Urinary bladder (tissue), 2 donors: ENCODE data around the gene MAFG. TPM values are rescaled to one million over a fixed set of nuclear protein-coding genes. Genes with fewer than 3 reads are reported as not detected.

Source experiments
- polyA plus RNA-seq: library from polyadenylated mRNA; stranded (reverse); fragments of 200-250 nt; gene quantifications from one replicate; pipeline ENCODE4 v1.2.3, GENCODE V29; 2013
- total RNA-seq: library from RNA; depleted of rRNA; stranded (reverse); fragments of >200 nt; gene quantifications from one replicate; pipeline ENCODE4 v1.2.3, GENCODE V29; 2014
- donor health status: healthy.

Gene MAFG
- total and polyA plus RNA-seq, 2 donors: 7.6 to 31.3 TPM

Other genes starting within 250 kb of the MAFG start
- 19.7 TPM for gene ARL16, start 243.9 kb downstream of the MAFG start, total RNA-seq
- 47.0 TPM for gene ARL16, start 243.9 kb downstream of the MAFG start, polyA plus RNA-seq
- gene HGS, start 243.7 kb downstream of the MAFG start, total RNA-seq: 36.1 TPM
- gene HGS, start 243.7 kb downstream of the MAFG start, polyA plus RNA-seq: 92.7 TPM
- gene MRPL12, start 224.4 kb downstream of the MAFG start, total RNA-seq: 3.3 TPM
- gene MRPL12, start 224.4 kb downstream of the MAFG start, polyA plus RNA-seq: 81.3 TPM
- 5.7 TPM for gene SLC25A10, start 215.5 kb downstream of the MAFG start, total RNA-seq
- gene SLC25A10, start 215.5 kb downstream of the MAFG start, polyA plus RNA-seq: 12.6 TPM
- gene GCGR, start 123.6 kb downstream of the MAFG start, total RNA-seq: not detected
- 0.16 TPM for gene GCGR, start 123.6 kb downstream of the MAFG start, polyA plus RNA-seq
- gene MCRIP1, start 94.4 kb downstream of the MAFG start, total RNA-seq: 43.8 TPM
- gene MCRIP1, start 94.4 kb downstream of the MAFG start, polyA plus RNA-seq: 190 TPM
- gene PPP1R27, start 92.7 kb downstream of the MAFG start, total RNA-seq: not detected
- gene PPP1R27, start 92.7 kb downstream of the MAFG start, polyA plus RNA-seq: not detected
- gene P4HB, start 67.2 kb downstream of the MAFG start, total RNA-seq: 262 TPM
- 367 TPM for gene P4HB, start 67.2 kb downstream of the MAFG start, polyA plus RNA-seq
- gene ARHGDIA, start 56.4 kb downstream of the MAFG start, total RNA-seq: 31.0 TPM
- 277 TPM for gene ARHGDIA, start 56.4 kb downstream of the MAFG start, polyA plus RNA-seq
- 51.3 TPM for gene ALYREF, start 36.1 kb downstream of the MAFG start, total RNA-seq
- gene ALYREF, start 36.1 kb downstream of the MAFG start, polyA plus RNA-seq: 47.6 TPM
- gene ANAPC11, start 36.0 kb downstream of the MAFG start, total RNA-seq: 51.6 TPM
- gene ANAPC11, start 36.0 kb downstream of the MAFG start, polyA plus RNA-seq: 245 TPM
- 0.69 TPM for gene NPB, start 25.5 kb downstream of the MAFG start, total RNA-seq
- 0.85 TPM for gene NPB, start 25.5 kb downstream of the MAFG start, polyA plus RNA-seq
- 9.8 TPM for gene PCYT2, start 16.3 kb downstream of the MAFG start, total RNA-seq
- gene PCYT2, start 16.3 kb downstream of the MAFG start, polyA plus RNA-seq: 36.0 TPM
- gene SIRT7, start 9.6 kb downstream of the MAFG start, total RNA-seq: 3.9 TPM
- 22.7 TPM for gene SIRT7, start 9.6 kb downstream of the MAFG start, polyA plus RNA-seq
- gene PYCR1, start 9.6 kb upstream of the MAFG start, total RNA-seq: 57.2 TPM
- 8.1 TPM for gene PYCR1, start 9.6 kb upstream of the MAFG start, polyA plus RNA-seq
- gene MYADML2, start 19.5 kb upstream of the MAFG start, total RNA-seq: 0.42 TPM
- gene MYADML2, start 19.5 kb upstream of the MAFG start, polyA plus RNA-seq: not detected
- gene NOTUM, start 33.5 kb upstream of the MAFG start, total RNA-seq: 1.3 TPM
- 2.5 TPM for gene NOTUM, start 33.5 kb upstream of the MAFG start, polyA plus RNA-seq
- 18.0 TPM for gene ASPSCR1, start 49.9 kb upstream of the MAFG start, total RNA-seq
- 28.6 TPM for gene ASPSCR1, start 49.9 kb upstream of the MAFG start, polyA plus RNA-seq
- 19.1 TPM for gene CENPX, start 95.1 kb upstream of the MAFG start, total RNA-seq
- 124 TPM for gene CENPX, start 95.1 kb upstream of the MAFG start, polyA plus RNA-seq
- gene LRRC45, start 95.6 kb upstream of the MAFG start, total RNA-seq: 8.7 TPM
- 14.9 TPM for gene LRRC45, start 95.6 kb upstream of the MAFG start, polyA plus RNA-seq
- 10.4 TPM for gene RAC3, start 103.9 kb upstream of the MAFG start, total RNA-seq
- gene RAC3, start 103.9 kb upstream of the MAFG start, polyA plus RNA-seq: 5.9 TPM
- 17.2 TPM for gene DCXR, start 110.0 kb upstream of the MAFG start, total RNA-seq
- gene DCXR, start 110.0 kb upstream of the MAFG start, polyA plus RNA-seq: 129 TPM
- gene RFNG, start 124.1 kb upstream of the MAFG start, total RNA-seq: 16.5 TPM
- gene RFNG, start 124.1 kb upstream of the MAFG start, polyA plus RNA-seq: 47.0 TPM
- 37.3 TPM for gene GPS1, start 124.2 kb upstream of the MAFG start, total RNA-seq
- 95.4 TPM for gene GPS1, start 124.2 kb upstream of the MAFG start, polyA plus RNA-seq
- 24.5 TPM for gene DUS1L, start 138.1 kb upstream of the MAFG start, total RNA-seq
- 67.5 TPM for gene DUS1L, start 138.1 kb upstream of the MAFG start, polyA plus RNA-seq
- gene FASN, start 170.5 kb upstream of the MAFG start, total RNA-seq: 24.1 TPM
- gene FASN, start 170.5 kb upstream of the MAFG start, polyA plus RNA-seq: 116 TPM